Bronchial epithelial cell (primary cell): ENCODE measurements around the gene NID2. TPM values are rescaled to one million over a fixed set of nuclear protein-coding genes. Genes with fewer than 3 reads are reported as not detected.

Experiments used
- DNase-seq: peaks from one replicate; pipeline ENCODE4 v3.0.0-alpha.2; 2010; ENCODE audit warnings: low read depth
- FAIRE-seq: peaks from 2 replicates; lab custom pipeline; 2011; peaks lifted over from hg19 to GRCh38; lab: Jason Lieb, UNC
- H3K27me3 ChIP-seq: 2 replicates; pipeline ENCODE4 v1.5.1; 2011; ENCODE audit warnings: low read length; ENCODE audit not compliant: control insufficient read depth, insufficient read depth
- H3K36me3 ChIP-seq: 2 replicates; pipeline ENCODE4 v1.5.1; 2011; ENCODE audit warnings: low read length; ENCODE audit not compliant: control insufficient read depth, insufficient read depth
- H3K4me3 ChIP-seq: 2 replicates; pipeline ENCODE4 v1.5.1; 2011; ENCODE audit warnings: mild to moderate bottlenecking, low read depth, low read length, control low read depth
- CTCF ChIP-seq: IDR thresholded peaks from 2 replicates; pipeline ENCODE4 v1.5.1; 2011; ENCODE audit warnings: mild to moderate bottlenecking, moderate library complexity, low read length, control low read depth, inconsistent platforms; ENCODE audit not compliant: insufficient read depth, severe bottlenecking
- total RNA-seq: library from RNA; depleted of rRNA; stranded (reverse); fragments of >200 nt; gene quantifications from 2 replicates; pipeline ENCODE4 v1.2.1, GENCODE V29; 2014

Gene NID2
- total RNA-seq, 1 donor from 2014 or later, result 3.9 TPM

GRCh38 chr14:51996148-51996746, 72.6 kb downstream of the NID2 start:
- FAIRE-seq (no peak), DNase-seq (peak; percentile 49)
- TF ChIP-seq CTCF, result peak; percentile 43
- no peaks in the 10 kb centered on the region for H3K27me3 ChIP-seq
- peaks cover 5% of the 10 kb centered on the region for H3K36me3 ChIP-seq
- no peak overlapping the region for H3K4me3 ChIP-seq

- FAIRE-seq (no peak), DNase-seq (no peak)
- H3K4me3 ChIP-seq, result no peak overlapping the region
- H3K27me3 ChIP-seq, result no peaks in the 10 kb centered on the region
- TF ChIP-seq CTCF, result no peak
- peaks cover 5% of the 10 kb centered on the region for H3K36me3 ChIP-seq
These were observed 75.5 kb downstream of the NID2 start for GRCh38 chr14:51993285-51993920.

- H3K36me3 ChIP-seq, result peaks cover 4% of the 10 kb centered on the region
- no peak for TF ChIP-seq CTCF
- DNase-seq (no peak), FAIRE-seq (no peak)
- H3K4me3 ChIP-seq, result peak overlapping the region; percentile 82
- no peaks in the 10 kb centered on the region for H3K27me3 ChIP-seq
These were observed 78.4 kb downstream of the NID2 start for GRCh38 chr14:51990488-51990887.

- TF ChIP-seq CTCF, result no peak
- DNase-seq, result peak; percentile 82
- peaks cover 3% of the 10 kb centered on the region for H3K36me3 ChIP-seq
- no peaks in the 10 kb centered on the region for H3K27me3 ChIP-seq
- peak within 1 kb of the TSS; percentile 82 for H3K4me3 ChIP-seq
- no peak for FAIRE-seq
These were observed 79.3 kb downstream of the NID2 start, which contains the start of gene RTRAF for GRCh38 chr14:51989293-51990234. Gene RTRAF, plus strand, starts transcription at chr14:51989546. Its CDS starts 94 bp downstream, at chr14:51989640.

- no peak for FAIRE-seq
- peaks cover 3% of the 10 kb centered on the region for H3K36me3 ChIP-seq
- H3K27me3 ChIP-seq, result no peaks in the 10 kb centered on the region
- H3K4me3 ChIP-seq, result no peak overlapping the region
- no peak for DNase-seq
- TF ChIP-seq CTCF, result no peak
These were observed 80.6 kb downstream of the NID2 start for GRCh38 chr14:51988221-51988620.
